RKO (cell line): ENCODE results near the gene MUC6.

ENCODE experiments used
- DNase-seq: peaks from one replicate; pipeline ENCODE4 v3.0.0-alpha.2; 2016; ENCODE audit warnings: low spot score

The MUC6 gene

DNA sequence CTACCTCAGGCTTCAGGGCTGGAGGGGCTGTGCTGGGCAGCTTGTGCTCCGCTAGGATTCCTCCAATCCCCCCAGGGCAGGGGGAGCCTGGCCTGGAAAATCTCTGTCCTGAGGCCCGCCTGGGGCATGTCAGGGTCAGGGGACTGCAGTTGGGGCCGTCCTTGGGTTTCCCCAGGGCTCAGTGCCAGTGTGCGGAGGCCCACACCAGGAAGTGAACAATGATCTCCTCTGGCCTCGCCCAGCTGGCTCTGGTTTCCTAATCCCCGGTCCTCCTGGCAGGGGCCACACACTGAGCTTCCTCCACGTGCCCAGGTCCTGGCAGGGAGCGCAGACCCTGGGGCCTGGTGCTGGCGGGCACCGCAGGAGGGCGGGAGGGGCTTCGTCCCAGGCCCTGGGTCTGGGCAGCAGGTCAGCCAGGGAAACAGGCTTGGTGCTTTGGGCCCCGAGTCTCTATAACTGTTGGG is 36.8 kb upstream of the MUC6 start:
- no peak for DNase-seq

GRCh38 chr11:1072821-1073231 is 36.3 kb upstream of the MUC6 start:
- DNase-seq, result no peak

GRCh38 chr11:1072116-1072820 is 35.8 kb upstream of the MUC6 start:
- DNase-seq, result no peak

DNA sequence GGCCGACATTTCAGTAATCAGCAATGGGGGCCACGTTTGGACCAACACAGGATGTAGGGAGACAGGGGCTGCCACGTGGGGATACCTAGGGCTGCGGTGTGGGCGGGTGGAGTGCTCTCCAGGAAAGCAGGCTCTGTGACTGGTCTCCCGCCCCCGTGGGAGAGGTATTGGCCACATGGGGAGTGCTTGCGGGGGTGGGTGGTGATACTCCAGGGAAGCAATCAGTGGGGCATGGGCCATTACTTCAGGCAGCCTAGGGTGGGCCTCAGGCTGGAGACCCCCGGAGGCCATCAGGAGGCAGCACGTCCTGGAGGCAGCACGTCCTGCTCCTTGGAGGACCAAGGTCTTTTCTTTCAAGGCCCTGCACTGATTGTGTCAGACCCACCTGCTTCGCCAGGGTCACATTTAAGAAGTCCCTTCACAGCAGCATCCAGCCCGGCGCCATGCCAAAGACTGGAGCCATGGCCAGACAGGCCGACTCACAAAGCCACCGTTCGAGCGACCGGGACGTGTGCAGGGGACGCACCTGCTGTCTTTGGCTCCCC is 35.1 kb upstream of the MUC6 start:
- DNase-seq, result no peak

DNA sequence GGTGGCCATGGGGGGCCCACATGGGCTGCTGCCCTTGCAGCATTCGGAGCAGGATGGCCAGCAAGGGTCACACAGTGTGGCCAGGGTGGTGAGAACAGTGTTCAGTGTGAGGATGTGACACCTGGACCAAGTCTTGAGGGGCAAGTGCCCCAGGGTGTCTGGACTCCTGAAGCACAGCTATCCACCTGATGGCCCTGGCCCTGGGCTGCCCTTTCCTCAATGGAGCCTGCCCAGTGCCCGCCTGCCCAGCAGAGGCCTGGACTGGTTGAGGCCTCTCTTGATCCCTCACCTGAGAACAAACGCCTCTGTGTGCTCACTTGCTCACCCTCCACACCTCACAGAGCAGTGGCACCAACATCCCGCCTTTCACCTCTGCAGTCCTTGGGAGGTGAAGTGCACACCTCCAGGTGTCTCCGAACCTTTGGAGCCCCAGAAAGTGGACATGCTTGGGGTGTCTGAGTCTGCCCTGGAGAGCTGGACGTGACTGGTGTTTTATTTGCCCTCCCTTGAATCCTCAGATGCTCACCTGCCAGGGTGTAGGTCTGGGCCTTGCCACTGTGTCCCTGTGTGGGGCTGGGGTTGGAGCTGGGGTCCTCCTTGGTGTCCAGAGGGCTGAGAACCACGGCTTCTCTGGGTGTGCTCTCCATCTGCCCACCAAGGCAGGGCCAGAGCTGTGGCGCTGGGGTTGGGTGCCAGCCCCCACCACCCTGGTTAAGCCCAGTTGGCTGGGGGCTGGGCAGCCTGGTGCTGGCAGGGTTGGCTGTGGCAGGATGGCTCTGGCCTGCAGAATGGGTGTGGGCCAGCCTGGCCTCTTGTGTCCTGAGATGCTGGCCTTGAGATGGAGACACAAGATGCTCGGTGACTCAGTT is 34.3 kb upstream of the MUC6 start:
- DNase-seq, result no peak

DNA sequence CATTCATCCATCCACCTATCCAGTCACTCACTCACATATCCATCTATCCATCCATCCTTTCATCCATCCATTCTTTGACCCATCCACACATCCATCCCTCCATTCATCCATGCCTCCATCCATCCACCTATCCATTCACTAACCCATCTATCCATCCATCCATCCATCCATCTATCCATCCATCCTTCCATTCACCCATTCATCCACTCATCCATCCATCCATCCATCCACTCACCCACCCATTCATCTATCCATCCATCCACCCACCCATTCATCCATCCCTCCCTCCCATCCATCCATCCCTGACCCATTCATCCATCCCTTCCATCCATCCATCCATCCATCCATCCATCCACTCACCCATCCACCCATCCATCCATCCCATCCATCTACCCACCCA is 33.2 kb upstream of the MUC6 start:
- no peak for DNase-seq

DNA sequence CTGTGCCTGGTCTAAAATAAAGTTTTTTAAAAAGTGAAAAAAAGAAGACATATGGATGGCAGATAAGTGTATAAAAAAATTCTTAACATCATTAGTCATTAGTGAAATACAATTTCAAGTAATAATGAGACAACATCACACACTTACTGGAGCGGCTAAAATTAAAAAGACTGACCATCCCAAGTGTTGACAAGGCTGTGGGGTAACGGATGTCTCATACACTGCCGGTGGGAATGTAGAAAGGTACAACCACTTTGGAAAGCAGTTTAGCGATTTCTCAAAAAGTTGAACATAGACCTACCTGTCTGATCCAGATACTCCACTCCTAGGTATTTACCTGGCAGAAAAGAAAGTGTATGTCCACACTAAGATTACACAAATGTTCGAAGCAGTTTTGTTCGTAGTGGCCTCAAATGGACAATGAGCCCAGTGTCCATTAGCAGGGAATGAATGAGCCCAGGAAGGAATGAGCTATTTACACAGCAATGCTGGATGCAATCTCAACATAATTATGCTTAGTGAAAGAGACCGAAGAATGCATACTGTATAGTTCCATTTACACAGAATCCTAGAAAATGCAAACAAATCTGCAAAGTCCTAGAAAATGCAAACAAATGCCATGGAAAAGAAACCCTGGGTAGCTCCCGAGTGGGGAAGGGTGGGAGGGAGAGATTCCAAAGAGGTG is 31.4 kb upstream of the MUC6 start:
- no peak for DNase-seq

DNA sequence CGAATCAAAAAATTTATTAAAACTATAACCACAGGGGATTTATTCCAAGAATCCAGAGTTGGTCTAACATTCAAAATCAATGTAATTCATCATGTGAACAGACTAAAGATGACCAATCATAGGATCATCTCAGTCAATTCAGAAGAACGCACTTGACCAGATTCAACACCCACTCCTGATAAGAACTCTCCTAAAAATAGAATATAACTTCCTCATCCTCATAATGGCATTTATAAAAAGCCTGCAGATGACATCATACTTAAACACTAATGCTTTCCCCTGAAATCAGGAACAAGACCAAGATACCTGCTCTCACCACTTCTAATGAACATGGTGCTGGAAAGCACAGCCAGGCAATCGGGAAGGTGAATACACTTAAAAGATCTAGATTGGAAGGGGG is 27.6 kb upstream of the MUC6 start:
- no peak for DNase-seq

DNA sequence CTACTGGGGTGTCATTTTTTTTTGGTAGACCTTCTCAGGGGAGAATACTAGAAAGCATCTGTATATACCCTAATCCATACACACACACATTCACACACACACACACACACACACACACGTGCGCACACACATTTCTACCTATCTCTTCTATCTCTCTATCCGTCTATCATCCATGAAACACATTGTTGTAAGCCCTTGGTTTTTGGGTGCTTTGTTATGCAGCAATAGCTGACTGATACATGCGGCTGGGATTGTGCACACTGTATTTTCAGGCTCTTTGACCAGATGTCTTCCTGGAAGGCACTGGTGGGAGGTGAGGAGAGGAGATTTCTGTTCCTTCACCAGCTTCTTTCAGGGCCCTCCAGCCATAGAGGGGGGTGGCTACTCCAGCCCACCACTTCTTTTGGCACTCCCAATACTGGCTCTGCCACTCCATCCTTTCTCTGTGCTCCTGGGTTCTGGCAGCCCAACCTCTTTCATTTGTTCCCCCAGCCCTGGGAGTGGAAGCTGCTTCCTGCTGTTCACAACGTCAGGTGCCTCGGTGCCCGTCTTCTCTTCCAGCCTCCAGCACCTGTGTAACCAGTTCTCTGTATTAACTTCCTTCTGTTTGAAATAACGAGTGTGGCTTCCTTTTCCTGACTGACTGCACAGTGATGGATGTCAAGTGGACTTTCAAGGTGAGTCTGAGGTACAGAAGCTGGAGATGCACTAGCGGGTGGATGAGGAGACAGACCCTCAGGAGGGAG is 25.7 kb upstream of the MUC6 start:
- no peak for DNase-seq

DNA sequence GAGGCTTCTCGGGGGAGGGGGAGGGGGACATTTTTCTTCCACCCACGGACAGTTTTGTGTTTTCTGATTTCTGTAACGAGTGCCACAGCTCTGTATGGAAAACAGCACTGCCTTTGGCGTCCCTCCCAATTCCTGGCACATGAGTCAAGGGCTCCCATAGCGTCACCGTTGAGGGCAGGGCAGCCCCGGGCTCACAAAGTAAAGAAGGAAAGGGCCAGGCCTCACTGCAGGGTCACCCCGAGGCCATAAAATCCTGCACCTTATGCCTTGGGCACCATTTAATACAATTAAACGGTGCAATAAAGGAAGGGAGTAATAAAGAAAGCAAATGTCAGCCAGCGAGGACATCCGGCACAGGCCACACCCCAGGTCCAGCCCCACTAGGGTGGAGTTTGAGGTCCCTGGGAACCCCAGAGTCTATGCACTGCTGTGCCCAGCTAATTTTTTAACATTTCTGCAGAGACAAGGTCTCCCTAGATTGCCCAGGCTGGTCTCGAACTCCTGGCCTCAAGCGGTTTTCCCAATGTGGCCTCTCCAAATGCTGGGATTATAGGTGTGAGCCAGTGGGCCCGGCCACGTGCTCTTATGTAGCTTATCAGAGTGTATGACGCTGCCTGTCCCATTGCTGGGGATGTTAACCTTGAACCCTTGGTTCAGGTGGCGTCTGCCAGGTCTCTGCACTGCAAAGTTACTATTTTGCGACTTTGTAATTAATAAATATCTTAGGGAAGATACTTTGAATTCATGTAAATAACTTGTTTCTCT is 24.5 kb upstream of the MUC6 start:
- DNase-seq, result peak; percentile 40

DNA sequence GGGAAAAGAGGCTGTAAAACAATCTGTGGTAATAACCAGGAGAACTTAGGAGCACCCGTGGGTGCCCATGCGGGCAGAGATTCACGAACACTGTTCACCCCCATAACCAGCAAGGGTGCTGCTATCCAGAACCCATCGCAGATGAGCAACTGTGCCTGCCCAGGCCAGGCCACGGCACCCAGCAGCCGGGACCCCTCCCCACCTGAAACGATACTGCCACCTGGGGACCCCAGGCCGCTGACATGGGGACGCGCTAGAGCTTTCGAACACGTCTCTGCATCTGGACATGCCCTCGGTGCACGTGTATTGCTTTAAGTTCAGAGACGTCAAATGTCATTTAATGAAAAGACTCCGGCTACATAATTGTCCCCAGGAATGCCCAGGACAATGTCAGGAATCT is 23.9 kb upstream of the MUC6 start:
- no peak for DNase-seq

GRCh38 chr11:1059759-1060158 is 23.2 kb upstream of the MUC6 start:
- no peak for DNase-seq

DNA sequence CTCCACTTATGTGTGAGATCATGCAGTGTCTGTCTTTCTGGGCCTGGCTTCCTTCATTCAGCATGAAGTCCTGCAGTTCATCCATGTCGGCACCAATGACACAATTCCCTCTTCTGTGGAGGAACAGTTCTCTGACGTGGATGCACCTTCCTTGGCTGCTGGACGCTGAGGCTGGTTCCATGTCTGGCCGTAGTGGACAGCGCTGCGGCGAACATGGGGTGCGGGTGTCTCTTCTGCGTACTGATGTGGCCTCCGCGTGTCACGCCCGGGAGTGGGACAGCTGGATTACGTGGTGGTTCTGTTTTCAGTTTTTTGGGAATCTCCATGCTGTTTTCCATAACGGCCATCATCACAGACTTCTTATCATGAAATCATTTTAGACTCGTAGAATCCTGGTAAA is 21.3 kb upstream of the MUC6 start:
- DNase-seq, result no peak

GRCh38 chr11:1055990-1056771 is 19.7 kb upstream of the MUC6 start:
- DNase-seq, result no peak

GRCh38 chr11:1055109-1055703 is 18.7 kb upstream of the MUC6 start:
- no peak for DNase-seq

GRCh38 chr11:1054143-1055108 is 17.9 kb upstream of the MUC6 start:
- DNase-seq, result no peak

DNA sequence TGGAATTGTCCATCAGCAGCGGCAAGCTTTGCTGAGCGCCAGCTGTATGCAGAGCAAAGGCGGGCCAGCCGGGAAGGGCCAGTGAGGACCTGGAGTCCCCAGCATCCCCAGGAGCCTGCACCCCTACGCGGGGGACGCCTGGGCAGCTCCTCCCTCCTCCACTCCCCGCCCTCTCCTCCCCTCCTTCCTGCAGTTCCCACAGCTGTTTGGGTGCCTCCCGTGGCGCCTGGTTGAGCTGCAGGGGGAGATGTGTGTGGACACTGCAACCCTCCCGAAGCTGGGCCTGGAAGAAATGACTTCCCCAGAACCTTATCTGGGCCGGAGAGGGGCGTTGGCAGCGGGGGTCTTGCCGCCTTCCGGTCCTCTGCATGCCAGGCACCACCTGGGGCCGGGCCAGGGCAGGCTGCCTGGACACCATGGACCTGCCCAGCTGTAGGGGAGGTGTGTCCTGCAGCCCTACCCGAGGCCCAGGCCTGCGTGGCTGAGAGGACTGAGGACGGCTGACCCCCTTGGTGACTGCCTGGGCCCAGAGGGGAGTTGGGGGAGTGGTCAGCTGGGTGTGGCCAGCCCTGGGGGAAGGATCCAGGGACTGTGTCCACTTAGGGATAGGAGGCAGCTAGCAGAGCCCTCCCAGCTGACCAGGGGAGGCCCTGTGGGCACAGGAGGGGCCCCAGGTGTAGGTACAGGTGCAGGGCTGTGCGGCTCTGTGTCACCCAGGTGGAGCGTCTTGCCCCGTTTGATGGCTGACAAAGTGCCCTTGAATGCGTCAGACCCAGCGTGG is 16.8 kb upstream of the MUC6 start:
- DNase-seq, result no peak
